DOHH2 (cell line): ENCODE measurements around the gene TBL1X.

ENCODE experiments used
- H3F3A ChIP-seq: fragments of 200-600 bp; sonication (generic), shearing (Covaris generic); 2 replicates; pipeline ENCODE4 v1.6.0; 2016; ENCODE audit warnings: antibody characterized with exemption, mild to moderate bottlenecking; ENCODE audit not compliant: control insufficient read depth, insufficient read depth
- H3K27ac ChIP-seq: fragments of 200-600 bp; sonication (generic); 2 replicates; pipeline ENCODE4 v1.5.1; 2014; ENCODE audit warnings: low read depth, mild to moderate bottlenecking, low read length, moderate library complexity
- H3K27me3 ChIP-seq: fragments of 200-600 bp; sonication (generic); 2 replicates; pipeline ENCODE4 v1.6.1; 2014; ENCODE audit warnings: mild to moderate bottlenecking, low read length, mixed read lengths; ENCODE audit not compliant: control insufficient read depth
- H3K36me3 ChIP-seq: fragments of 200-600 bp; sonication (generic); 2 replicates; pipeline ENCODE4 v1.6.1; 2014; ENCODE audit warnings: mild to moderate bottlenecking, low read length, moderate library complexity, mixed read lengths; ENCODE audit not compliant: control insufficient read depth
- H3K4me1 ChIP-seq: fragments of 200-600 bp; sonication (generic); 2 replicates; pipeline ENCODE4 v1.6.1; 2014; ENCODE audit warnings: mild to moderate bottlenecking, low read length, mixed read lengths; ENCODE audit not compliant: control insufficient read depth
- H3K4me2 ChIP-seq: fragments of 200-600 bp; sonication (generic); 2 replicates; pipeline ENCODE4 v1.6.0; 2014; ENCODE audit warnings: mild to moderate bottlenecking, low read length, moderate library complexity
- H3K4me3 ChIP-seq: fragments of 200-600 bp; sonication (generic); 2 replicates; pipeline ENCODE4 v1.5.1; 2014; ENCODE audit warnings: mild to moderate bottlenecking, low read length, mixed read lengths
- H3K79me2 ChIP-seq: fragments of 200-600 bp; sonication (generic); 2 replicates; pipeline ENCODE4 v1.6.1; 2014; ENCODE audit warnings: mild to moderate bottlenecking, low read length, mixed read lengths; ENCODE audit not compliant: control insufficient read depth
- H3K9me2 ChIP-seq: fragments of 200-600 bp; sonication (generic); replicated peaks from 2 replicates; pipeline ENCODE4 v1.6.1; 2014; ENCODE audit warnings: mild to moderate bottlenecking, low read length, mixed read lengths; ENCODE audit not compliant: control insufficient read depth
- H3K9me3 ChIP-seq: fragments of 200-600 bp; sonication (generic); 2 replicates; pipeline ENCODE4 v1.6.1; 2014; ENCODE audit warnings: antibody characterized with exemption, low read length, mixed read lengths; ENCODE audit not compliant: control insufficient read depth, insufficient read depth
- H4K20me1 ChIP-seq: fragments of 200-600 bp; sonication (generic); 2 replicates; pipeline ENCODE4 v1.6.0; 2014; ENCODE audit warnings: low read depth, mild to moderate bottlenecking, antibody characterized with exemption, low read length, moderate library complexity; ENCODE audit not compliant: control insufficient read depth, insufficient read depth
- EZH2phosphoT487 ChIP-seq: fragments of 200-600 bp; sonication (generic); IDR thresholded peaks from 2 replicates; pipeline ENCODE4 v1.6.1; 2017; ENCODE audit warnings: borderline replicate concordance, mild to moderate bottlenecking, antibody characterized with exemption, low read length, moderate library complexity, mixed read lengths
- TF ChIP-seq, protein P1 (sequence below): fragments of 200-600 bp; sonication (generic); IDR thresholded peaks from one replicate; pipeline ENCODE4 v1.5.1; 2014; ENCODE audit warnings: antibody characterized with exemption, mild to moderate bottlenecking, low read depth, low read length; ENCODE audit not compliant: poor library complexity, severe bottlenecking

TBL1X gene

GRCh38 chrX:9529223-9529622 is 64.4 kb downstream of the TBL1X start:
- H3K4me3 ChIP-seq = no peak overlapping the region
- H3K4me1 ChIP-seq = peaks cover 72% of the 10 kb centered on the region
- TF ChIP-seq, protein P1, sequence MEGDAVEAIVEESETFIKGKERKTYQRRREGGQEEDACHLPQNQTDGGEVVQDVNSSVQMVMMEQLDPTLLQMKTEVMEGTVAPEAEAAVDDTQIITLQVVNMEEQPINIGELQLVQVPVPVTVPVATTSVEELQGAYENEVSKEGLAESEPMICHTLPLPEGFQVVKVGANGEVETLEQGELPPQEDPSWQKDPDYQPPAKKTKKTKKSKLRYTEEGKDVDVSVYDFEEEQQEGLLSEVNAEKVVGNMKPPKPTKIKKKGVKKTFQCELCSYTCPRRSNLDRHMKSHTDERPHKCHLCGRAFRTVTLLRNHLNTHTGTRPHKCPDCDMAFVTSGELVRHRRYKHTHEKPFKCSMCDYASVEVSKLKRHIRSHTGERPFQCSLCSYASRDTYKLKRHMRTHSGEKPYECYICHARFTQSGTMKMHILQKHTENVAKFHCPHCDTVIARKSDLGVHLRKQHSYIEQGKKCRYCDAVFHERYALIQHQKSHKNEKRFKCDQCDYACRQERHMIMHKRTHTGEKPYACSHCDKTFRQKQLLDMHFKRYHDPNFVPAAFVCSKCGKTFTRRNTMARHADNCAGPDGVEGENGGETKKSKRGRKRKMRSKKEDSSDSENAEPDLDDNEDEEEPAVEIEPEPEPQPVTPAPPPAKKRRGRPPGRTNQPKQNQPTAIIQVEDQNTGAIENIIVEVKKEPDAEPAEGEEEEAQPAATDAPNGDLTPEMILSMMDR = no peak
- no peak for TF ChIP-seq EZH2phosphoT487
- H3K27me3 ChIP-seq = no peaks in the 10 kb centered on the region
- no peak overlapping the region for H3K27ac ChIP-seq
- H4K20me1 ChIP-seq = no peaks in the 10 kb centered on the region
- H3F3A ChIP-seq = no peaks in the 10 kb centered on the region
- no peaks in the 10 kb centered on the region for H3K9me3 ChIP-seq
- H3K36me3 ChIP-seq = no peaks in the 10 kb centered on the region
- H3K9me2 ChIP-seq = no peaks in the 10 kb centered on the region
- H3K4me2 ChIP-seq = peak overlapping the region; percentile 69
- peaks cover 46% of the 10 kb centered on the region for H3K79me2 ChIP-seq

- H3K4me2 ChIP-seq = peak overlapping the region; percentile 69
- TF ChIP-seq, protein P1 = no peak
- no peak for TF ChIP-seq EZH2phosphoT487
- H3K4me3 ChIP-seq = peak overlapping the region; percentile 62
Observed at GRCh38 chrX:9530848-9531274, 66.0 kb downstream of the TBL1X start.

DNA sequence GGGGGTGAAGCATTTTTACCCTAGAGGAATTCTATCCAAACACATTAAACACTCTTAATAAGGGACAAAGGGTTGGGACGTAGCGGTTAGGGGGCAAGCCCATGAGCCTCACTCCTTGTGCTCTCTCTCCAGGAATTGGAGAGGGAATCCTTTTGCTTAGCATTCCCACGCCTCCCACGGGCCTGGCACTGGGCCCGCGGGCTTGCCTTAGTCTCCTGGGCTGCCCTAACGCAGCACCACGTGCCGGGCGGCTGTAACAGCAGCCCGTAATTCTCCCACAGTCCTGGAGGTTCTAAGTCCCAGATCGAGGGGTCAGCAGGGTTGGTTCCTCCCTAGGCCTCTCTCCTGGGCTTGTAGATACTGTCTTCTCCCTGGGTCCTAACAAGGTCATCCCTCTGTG is 67.5 kb downstream of the TBL1X start:
- no peak for TF ChIP-seq EZH2phosphoT487
- TF ChIP-seq, protein P1 = no peak
- H3K4me3 ChIP-seq = no peak overlapping the region

More at GRCh38 chrX:9530848-9531274, 66.0 kb downstream of the TBL1X start:
- Histone ChIP-seq H3K79me2 (peaks cover 44% of the 10 kb centered on the region), H3K4me1 (peaks cover 70% of the 10 kb centered on the region), H3K27me3 (no peaks in the 10 kb centered on the region), H3K9me2 (no peaks in the 10 kb centered on the region), H4K20me1 (no peaks in the 10 kb centered on the region), H3K27ac (peak overlapping the region; percentile 64), H3K9me3 (no peaks in the 10 kb centered on the region), H3K36me3 (no peaks in the 10 kb centered on the region), H3F3A (no peaks in the 10 kb centered on the region)

More for the DNA sequence above, 67.5 kb downstream of the TBL1X start:
- H3F3A ChIP-seq = no peaks in the 10 kb centered on the region
- no peaks in the 10 kb centered on the region for H3K36me3 ChIP-seq
- H4K20me1 ChIP-seq = no peaks in the 10 kb centered on the region
- H3K9me3 ChIP-seq = no peaks in the 10 kb centered on the region
- H3K27ac ChIP-seq = no peak overlapping the region
- peaks cover 38% of the 10 kb centered on the region for H3K79me2 ChIP-seq
- no peak overlapping the region for H3K4me2 ChIP-seq
- H3K9me2 ChIP-seq = no peaks in the 10 kb centered on the region
- H3K4me1 ChIP-seq = peaks cover 58% of the 10 kb centered on the region
- H3K27me3 ChIP-seq = no peaks in the 10 kb centered on the region
